SK-N-SH (cell line): ENCODE results near the gene KANSL3.

Experiments used
- CTCF ChIP-seq: fragments of 200-600 bp; sonication (generic); IDR thresholded peaks from 2 replicates; pipeline ENCODE4 v1.6.1; 2017; ENCODE audit warnings: antibody characterized with exemption, mild to moderate bottlenecking, moderate library complexity
- GABPA ChIP-seq: IDR thresholded peaks from 2 replicates; pipeline ENCODE4 v1.4.0; 2012; ENCODE audit warnings: low read depth, mild to moderate bottlenecking
- JUND ChIP-seq: IDR thresholded peaks from 2 replicates; pipeline ENCODE4 v1.4.0; 2012
- MXI1 ChIP-seq: IDR thresholded peaks from 2 replicates; pipeline ENCODE4 v1.6.1; 2012; ENCODE audit warnings: mild to moderate bottlenecking, low read depth, low read length, improper control_type of control experiment
- POLR2AphosphoS5 ChIP-seq: IDR thresholded peaks from 2 replicates; pipeline ENCODE4 v1.6.1; 2012; ENCODE audit warnings: low read depth, low read length
- TAF1 ChIP-seq: IDR thresholded peaks from 2 replicates; pipeline ENCODE4 v1.6.1; 2012; ENCODE audit warnings: low read depth, mild to moderate bottlenecking, low read length, moderate library complexity, borderline replicate concordance
- YY1 ChIP-seq: IDR thresholded peaks from 2 replicates; pipeline ENCODE4 v1.4.0; 2012; ENCODE audit warnings: low read depth, mild to moderate bottlenecking

DNA sequence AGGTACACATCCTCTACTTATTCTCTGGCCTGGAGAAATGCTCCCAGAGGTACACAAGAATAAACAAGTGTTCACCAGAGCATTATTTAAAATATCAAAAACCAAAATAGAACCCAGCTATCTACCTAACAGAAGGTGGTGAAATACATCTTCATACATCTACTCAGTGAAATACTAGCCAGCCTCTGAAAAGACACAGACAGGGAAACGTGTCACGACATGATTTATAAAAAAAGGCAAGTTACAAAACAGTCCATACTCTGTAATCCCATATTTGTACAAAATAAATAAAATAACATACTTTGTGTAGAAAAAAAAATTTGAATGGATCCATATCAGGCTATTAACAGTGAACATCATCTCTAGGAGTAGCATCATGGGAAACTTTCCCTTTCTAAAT, 38.2 kb downstream of the KANSL3 start:
- no peak for TF ChIP-seq CTCF
- TF ChIP-seq JUND, result no peak
- TF ChIP-seq YY1, result no peak
- TF ChIP-seq TAF1, result no peak
- TF ChIP-seq GABPA, result no peak
- no peak for TF ChIP-seq POLR2AphosphoS5
- TF ChIP-seq MXI1, result no peak
